ENCODE results near the gene TIMM22.

- TF ChIP-seq CTCF (IDR thresholded peaks at IDR 0.05; ENCODE audit: insufficient read depth, low read length), result no peak
- TF ChIP-seq POLR2AphosphoS5 (IDR thresholded peaks at IDR 0.05; ENCODE audit: low read depth), result no peak
- TF ChIP-seq, protein P1, sequence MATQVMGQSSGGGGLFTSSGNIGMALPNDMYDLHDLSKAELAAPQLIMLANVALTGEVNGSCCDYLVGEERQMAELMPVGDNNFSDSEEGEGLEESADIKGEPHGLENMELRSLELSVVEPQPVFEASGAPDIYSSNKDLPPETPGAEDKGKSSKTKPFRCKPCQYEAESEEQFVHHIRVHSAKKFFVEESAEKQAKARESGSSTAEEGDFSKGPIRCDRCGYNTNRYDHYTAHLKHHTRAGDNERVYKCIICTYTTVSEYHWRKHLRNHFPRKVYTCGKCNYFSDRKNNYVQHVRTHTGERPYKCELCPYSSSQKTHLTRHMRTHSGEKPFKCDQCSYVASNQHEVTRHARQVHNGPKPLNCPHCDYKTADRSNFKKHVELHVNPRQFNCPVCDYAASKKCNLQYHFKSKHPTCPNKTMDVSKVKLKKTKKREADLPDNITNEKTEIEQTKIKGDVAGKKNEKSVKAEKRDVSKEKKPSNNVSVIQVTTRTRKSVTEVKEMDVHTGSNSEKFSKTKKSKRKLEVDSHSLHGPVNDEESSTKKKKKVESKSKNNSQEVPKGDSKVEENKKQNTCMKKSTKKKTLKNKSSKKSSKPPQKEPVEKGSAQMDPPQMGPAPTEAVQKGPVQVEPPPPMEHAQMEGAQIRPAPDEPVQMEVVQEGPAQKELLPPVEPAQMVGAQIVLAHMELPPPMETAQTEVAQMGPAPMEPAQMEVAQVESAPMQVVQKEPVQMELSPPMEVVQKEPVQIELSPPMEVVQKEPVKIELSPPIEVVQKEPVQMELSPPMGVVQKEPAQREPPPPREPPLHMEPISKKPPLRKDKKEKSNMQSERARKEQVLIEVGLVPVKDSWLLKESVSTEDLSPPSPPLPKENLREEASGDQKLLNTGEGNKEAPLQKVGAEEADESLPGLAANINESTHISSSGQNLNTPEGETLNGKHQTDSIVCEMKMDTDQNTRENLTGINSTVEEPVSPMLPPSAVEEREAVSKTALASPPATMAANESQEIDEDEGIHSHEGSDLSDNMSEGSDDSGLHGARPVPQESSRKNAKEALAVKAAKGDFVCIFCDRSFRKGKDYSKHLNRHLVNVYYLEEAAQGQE (IDR thresholded peaks at IDR 0.05; ENCODE audit: insufficient replicate concordance, low read depth), result no peak
- TF ChIP-seq SPI1 (IDR thresholded peaks at IDR 0.05; ENCODE audit: borderline replicate concordance, low read depth), result no peak
- no peak for TF ChIP-seq GABPA (IDR thresholded peaks at IDR 0.05; ENCODE audit: low read depth)
Observed at GRCh38 chr17:1012823-1013728, 16.1 kb downstream of the TIMM22 start.

Measured in HL-60 (cell line).